Measurements from ENCODE around the gene RNASE1. TPM values are rescaled to one million over a fixed set of nuclear protein-coding genes. Genes with fewer than 3 reads are reported as not detected.

The RNASE1 gene
- total and polyA plus RNA-seq, 2 experiments from 2014 or later = 0.56 to 1.7 TPM

GRCh38 chr14:20797164-20797563 is 5.5 kb downstream of the RNASE1 start:
- H3K27me3 Mint-ChIP-seq (ENCODE audit: insufficient read depth, low read depth, poor library complexity) = no peaks in the 10 kb centered on the region
- ATAC-seq = no peak
- H2AFZ ChIP-seq = no peak overlapping the region

More at GRCh38 chr14:20797164-20797563, 5.5 kb downstream of the RNASE1 start:
- no peaks in the 10 kb centered on the region for H3K9me2 ChIP-seq (ENCODE audit: insufficient read depth)
- H3F3A ChIP-seq (replicated peaks; ENCODE audit: low read depth) = no peaks in the 10 kb centered on the region
- no peaks in the 10 kb centered on the region for H4K20me1 ChIP-seq (replicated peaks; ENCODE audit: insufficient read depth)
- Mint-ChIP-seq H3K4me3 (no peak overlapping the region), H3K4me1 (peaks cover 39% of the 10 kb centered on the region), H3K36me3 (ENCODE audit: low read depth) (no peaks in the 10 kb centered on the region; the same call in 2 of the 3 replicates), H3K9me3 (no peaks in the 10 kb centered on the region), H3K27ac (no peak overlapping the region)
- H3K27me3 ChIP-seq (ENCODE audit: insufficient read depth) = no peaks in the 10 kb centered on the region
- no peaks in the 10 kb centered on the region for H3K79me2 ChIP-seq (replicated peaks; ENCODE audit: insufficient read depth)
- no peak for DNase-seq (ENCODE audit: low spot score)
- H3K36me3 ChIP-seq (ENCODE audit: insufficient read depth) = no peaks in the 10 kb centered on the region
- H3K4me3 ChIP-seq = no peak overlapping the region
- no peak overlapping the region for H3K27ac ChIP-seq (ENCODE audit: low read depth)
- peaks cover 24% of the 10 kb centered on the region for H3K4me1 ChIP-seq (ENCODE audit: insufficient read depth)
- H3K4me2 ChIP-seq = no peak overlapping the region
- TF ChIP-seq REST (IDR thresholded peaks at IDR 0.05; ENCODE audit: unreplicated experiment) = no peak
- no peak for TF ChIP-seq NANOG (IDR thresholded peaks at IDR 0.05; ENCODE audit: borderline replicate concordance)
- no peak for TF ChIP-seq EZH2 (IDR thresholded peaks at IDR 0.05; ENCODE audit: low read depth, unreplicated experiment)
- TF ChIP-seq JUNB (IDR thresholded peaks at IDR 0.05; ENCODE audit: unreplicated experiment) = no peak
- TF ChIP-seq, protein P1, sequence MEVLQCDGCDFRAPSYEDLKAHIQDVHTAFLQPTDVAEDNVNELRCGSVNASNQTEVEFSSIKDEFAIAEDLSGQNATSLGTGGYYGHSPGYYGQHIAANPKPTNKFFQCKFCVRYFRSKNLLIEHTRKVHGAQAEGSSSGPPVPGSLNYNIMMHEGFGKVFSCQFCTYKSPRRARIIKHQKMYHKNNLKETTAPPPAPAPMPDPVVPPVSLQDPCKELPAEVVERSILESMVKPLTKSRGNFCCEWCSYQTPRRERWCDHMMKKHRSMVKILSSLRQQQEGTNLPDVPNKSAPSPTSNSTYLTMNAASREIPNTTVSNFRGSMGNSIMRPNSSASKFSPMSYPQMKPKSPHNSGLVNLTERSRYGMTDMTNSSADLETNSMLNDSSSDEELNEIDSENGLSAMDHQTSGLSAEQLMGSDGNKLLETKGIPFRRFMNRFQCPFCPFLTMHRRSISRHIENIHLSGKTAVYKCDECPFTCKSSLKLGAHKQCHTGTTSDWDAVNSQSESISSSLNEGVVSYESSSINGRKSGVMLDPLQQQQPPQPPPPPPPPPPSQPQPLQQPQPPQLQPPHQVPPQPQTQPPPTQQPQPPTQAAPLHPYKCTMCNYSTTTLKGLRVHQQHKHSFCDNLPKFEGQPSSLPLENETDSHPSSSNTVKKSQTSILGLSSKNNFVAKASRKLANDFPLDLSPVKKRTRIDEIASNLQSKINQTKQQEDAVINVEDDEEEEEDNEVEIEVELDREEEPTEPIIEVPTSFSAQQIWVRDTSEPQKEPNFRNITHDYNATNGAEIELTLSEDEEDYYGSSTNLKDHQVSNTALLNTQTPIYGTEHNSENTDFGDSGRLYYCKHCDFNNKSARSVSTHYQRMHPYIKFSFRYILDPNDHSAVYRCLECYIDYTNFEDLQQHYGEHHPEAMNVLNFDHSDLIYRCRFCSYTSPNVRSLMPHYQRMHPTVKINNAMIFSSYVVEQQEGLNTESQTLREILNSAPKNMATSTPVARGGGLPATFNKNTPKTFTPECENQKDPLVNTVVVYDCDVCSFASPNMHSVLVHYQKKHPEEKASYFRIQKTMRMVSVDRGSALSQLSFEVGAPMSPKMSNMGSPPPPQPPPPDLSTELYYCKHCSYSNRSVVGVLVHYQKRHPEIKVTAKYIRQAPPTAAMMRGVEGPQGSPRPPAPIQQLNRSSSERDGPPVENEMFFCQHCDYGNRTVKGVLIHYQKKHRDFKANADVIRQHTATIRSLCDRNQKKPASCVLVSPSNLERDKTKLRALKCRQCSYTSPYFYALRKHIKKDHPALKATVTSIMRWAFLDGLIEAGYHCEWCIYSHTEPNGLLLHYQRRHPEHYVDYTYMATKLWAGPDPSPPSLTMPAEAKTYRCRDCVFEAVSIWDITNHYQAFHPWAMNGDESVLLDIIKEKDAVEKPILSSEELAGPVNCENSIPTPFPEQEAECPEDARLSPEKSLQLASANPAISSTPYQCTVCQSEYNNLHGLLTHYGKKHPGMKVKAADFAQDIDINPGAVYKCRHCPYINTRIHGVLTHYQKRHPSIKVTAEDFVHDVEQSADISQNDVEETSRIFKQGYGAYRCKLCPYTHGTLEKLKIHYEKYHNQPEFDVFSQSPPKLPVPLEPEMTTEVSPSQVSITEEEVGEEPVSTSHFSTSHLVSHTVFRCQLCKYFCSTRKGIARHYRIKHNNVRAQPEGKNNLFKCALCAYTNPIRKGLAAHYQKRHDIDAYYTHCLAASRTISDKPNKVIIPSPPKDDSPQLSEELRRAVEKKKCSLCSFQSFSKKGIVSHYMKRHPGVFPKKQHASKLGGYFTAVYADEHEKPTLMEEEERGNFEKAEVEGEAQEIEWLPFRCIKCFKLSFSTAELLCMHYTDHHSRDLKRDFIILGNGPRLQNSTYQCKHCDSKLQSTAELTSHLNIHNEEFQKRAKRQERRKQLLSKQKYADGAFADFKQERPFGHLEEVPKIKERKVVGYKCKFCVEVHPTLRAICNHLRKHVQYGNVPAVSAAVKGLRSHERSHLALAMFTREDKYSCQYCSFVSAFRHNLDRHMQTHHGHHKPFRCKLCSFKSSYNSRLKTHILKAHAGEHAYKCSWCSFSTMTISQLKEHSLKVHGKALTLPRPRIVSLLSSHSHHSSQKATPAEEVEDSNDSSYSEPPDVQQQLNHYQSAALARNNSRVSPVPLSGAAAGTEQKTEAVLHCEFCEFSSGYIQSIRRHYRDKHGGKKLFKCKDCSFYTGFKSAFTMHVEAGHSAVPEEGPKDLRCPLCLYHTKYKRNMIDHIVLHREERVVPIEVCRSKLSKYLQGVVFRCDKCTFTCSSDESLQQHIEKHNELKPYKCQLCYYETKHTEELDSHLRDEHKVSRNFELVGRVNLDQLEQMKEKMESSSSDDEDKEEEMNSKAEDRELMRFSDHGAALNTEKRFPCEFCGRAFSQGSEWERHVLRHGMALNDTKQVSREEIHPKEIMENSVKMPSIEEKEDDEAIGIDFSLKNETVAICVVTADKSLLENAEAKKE (CRISPR knock-in tag; IDR thresholded peaks at IDR 0.05) = no peak
- TF ChIP-seq POLR2AphosphoS5 (IDR thresholded peaks at IDR 0.05; ENCODE audit: low read depth) = no peak
